CD4-positive, alpha-beta T cell treated with Interleukin-15 for 4 hours (primary cell): ENCODE measurements around the gene FMC1.
A peak's percentile ranks its signal among the peaks of the same experiment; 100 is the strongest.
"Not testable (repeated sequence)": the region's sequence is repeated elsewhere in the genome, so short reads cannot be mapped to it uniquely, and the experiment has no call there.

ENCODE experiments used
- DNase-seq: peaks from one replicate; pipeline ENCODE4 v3.0.0-alpha.2; 2020; ENCODE audit warnings: low spot score

FMC1 gene

GRCh38 chr7:139340037-139340807, 915 bp upstream of the FMC1 start:
- peak; percentile 99 for DNase-seq

GRCh38 chr7:139340808-139341057, 404 bp upstream of the FMC1 start:
- no peak for DNase-seq

DNA sequence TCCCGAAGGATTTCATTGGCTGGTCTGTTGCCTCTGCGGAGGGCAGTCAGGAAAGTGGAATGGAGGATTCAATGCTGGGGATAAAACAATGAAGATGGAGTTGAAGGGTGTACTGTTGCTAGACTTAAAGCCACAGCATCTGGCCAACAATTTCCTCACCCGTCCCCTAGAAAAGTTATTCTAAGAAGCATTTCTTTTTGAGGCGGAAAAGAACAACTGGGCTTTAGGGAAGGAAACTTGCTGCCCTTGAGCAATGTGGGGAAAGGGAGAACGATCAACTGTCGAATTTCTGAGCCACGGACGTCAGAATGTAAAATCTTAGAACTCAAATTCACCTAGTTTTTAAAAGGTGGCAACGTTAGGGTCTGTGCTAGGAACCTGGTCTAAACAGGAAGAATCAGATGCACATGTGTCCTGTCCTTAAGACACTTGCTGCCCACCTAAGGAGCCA, 664 bp downstream of the FMC1 start:
- no peak for DNase-seq

- no peak for DNase-seq
Measured at GRCh38 chr7:139345042-139345441, 3.9 kb downstream of the FMC1 start.

DNA sequence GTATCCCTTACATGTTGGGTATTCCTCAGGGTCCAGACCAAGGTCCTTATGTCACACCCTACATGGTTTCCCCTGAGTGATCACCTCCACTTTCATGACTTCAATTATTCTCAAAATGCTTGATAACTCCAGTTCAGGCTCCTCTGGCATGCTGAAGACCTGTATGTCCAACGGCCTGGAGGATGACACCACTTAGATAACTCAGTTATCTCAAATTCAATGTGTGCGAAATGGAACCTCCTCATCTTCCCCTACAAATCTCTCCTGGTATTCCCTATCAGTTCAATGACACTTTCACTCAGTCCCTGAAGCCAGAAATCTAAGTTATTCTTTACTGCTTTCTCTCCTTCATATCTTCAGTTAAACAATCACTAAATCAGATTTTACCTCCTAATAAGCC, 9.9 kb downstream of the FMC1 start:
- DNase-seq, result no peak

- no peak for DNase-seq
Measured at GRCh38 chr7:139354729-139355128, 13.6 kb downstream of the FMC1 start.

- no peak for DNase-seq
Measured at GRCh38 chr7:139355320-139355719, 14.2 kb downstream of the FMC1 start.

DNA sequence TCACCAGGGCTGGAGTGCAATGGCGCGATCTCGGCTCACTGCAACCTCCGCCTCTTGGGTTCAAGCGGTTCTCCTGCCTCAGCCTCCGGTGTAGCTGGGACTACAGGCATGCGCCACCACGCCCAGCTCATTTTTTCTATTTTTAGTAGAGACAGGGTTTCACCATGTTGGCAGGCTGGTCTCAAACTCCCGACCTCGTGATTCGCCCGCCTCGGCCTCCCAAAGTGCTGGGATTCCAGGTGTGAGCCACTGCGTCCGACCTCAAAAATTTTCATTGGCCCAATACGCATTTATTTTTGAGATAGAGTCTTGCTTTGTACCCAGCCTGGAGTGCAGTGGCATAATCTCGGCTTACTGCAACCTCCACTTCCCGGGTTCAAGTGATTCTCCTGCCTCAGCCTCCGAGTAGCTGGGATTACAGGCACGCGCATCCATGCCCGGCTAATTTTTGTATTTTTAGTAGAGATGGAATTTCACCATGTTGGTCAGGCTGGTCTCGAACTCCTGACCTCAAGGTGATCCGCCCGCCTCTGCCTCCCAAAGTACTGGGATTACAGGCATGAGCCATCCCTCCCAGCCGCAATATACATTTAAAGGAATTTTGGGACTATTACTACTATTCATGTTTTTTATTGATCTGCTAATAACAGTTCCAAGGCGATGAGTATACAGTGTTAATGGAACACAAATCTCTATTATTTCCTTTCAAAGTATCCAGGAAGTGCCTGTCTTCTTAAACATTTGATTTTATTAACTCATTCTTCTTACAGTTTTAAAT, 16.8 kb downstream of the FMC1 start:
- not testable (repeated sequence) for DNase-seq

DNA sequence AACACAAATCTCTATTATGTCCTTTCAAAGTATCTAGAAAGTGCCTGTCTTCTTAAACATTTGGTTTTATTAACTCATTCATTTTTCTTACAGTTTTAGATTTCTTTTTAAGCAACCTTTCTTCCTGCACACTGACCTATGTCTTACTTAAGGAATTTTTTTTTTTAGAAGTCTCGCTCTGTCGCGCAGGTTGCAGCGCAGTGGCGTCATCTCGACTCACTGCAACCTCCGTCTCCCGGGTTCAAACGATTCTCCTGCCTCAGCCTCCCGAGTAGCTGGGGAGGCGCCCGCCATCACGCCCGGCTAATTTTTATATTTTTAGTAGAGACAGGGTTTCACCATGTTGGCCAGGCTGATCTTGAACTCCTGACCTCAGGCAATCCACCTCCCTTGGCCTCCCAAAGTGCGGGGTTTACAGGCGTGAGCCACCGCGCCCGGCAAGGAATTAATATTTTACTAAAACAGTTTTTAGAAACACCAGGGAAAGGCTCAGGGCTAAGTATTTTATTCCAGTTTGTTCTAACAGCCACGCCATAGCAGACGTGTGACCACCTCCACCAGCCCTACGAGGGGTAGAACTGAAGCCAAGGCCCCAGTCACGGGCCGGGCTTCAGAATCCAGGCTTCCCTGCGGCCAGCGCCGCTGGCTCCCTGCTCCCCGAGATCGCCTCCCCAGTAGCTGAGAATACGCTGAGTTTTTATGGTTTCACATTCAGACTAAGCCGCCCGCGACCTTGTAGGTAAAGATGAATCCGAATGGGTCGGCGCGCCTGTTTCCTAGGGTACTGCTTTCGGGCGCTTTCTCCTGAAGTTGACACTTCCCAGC, 17.6 kb downstream of the FMC1 start:
- peak; percentile 22 for DNase-seq

DNA sequence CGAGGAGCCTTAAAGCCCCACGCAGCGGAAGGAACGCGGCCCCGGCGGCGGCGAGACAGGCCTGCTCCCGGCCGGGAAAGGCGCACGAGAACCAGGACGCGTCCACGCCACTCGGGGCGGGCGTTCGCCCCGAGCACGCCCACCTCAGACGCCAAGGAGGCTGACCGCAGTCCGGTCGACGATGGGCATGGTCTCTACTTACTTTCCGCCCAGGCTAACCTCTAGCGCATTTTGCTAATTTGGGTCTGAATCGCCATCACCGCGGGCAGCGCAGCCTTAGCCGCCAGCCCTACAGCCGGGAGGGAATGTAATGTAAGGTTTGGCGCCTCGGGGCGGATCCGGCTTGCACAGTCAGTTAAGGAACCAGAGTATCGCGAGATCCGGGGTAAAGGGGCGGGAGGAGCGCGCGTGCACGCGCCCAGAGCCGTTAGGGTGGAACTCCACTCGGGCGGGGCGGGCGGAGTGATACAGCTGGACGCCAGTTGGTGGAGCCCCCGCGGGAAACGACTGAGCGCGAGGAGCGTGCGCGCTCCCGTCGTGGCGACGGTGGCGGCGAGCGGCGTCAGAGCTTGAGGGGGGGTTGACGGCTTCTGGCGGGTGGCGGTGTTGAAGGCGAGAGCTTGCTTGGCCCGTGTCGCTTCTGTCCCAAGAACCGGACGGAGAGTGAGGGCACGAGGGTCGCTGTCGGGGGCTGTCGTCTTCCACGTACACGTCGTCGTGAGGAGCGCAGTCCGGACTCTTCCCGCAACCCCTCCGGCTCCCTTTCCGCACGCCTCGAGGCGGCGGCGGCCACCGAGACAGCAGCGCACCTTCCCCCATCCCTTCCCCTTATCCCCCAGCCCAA, 18.5 kb downstream of the FMC1 start, which contains the start of gene LUC7L2:
LUC7L2 (plus strand) TSS at position 529 of the 844 bp plus-strand sequence. CDS start 368 bp downstream, outside the sequence.
- peak; percentile 99 for DNase-seq

DNA sequence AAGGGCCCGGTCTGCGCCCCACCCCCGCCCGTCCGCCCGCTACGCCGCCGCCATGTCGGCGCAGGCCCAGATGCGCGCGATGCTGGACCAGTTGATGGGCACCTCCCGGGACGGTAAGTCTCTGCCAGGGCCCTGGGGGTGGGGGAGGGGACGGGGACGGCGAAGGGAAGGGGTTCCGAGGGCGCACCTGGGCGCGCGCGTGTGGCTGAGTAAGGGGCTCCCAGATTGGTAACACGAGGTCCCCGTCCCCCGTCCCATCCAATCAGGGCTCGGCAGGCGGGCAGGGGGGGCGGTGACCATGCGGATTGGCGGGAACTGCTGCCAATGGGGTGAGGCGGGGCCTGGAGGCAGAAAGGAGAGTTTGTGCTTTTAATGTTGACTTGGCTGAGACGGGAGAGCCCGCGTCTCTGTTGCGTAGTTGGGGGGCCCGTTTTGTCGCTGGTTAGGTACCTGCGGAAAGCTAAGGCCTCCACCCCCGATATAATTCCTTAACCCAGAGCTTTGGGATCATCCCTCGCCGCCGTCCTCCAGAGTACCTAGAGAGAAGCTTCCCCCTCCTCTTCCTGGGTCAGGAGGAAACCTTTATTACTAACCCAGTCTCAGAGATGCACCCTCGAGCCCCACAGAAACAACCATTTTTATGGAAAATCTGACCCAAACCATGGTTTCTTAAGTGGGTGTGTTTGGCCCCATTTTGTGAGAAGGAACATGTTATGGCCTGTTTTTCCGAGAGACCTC, 19.2 kb downstream of the FMC1 start:
- peak; percentile 97 for DNase-seq

- DNase-seq, result no peak
Measured at GRCh38 chr7:139360948-139361307, 19.8 kb downstream of the FMC1 start.

- DNase-seq, result no peak
Measured at GRCh38 chr7:139361523-139361922, 20.4 kb downstream of the FMC1 start.

DNA sequence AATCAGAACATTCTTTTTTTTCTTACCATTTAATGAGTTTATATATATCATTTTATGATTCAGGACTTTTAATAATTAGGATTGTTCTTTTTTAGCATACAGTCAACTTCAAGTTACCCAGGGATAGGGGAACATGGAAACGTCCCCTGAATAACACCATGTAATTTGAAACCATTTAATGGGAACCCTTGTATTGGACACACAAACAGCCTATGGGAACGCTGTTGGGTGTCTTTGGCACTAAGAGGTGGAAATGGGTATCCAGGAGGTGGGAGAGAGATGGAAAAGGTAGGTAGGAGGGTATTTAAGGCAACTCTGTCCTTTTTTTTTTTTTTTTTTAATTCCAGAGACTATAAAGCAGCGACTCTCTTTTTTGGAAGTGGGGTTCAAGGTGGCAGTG, 21.2 kb downstream of the FMC1 start:
- no peak for DNase-seq

GRCh38 chr7:139362981-139363380, 21.8 kb downstream of the FMC1 start:
- no peak for DNase-seq

DNA sequence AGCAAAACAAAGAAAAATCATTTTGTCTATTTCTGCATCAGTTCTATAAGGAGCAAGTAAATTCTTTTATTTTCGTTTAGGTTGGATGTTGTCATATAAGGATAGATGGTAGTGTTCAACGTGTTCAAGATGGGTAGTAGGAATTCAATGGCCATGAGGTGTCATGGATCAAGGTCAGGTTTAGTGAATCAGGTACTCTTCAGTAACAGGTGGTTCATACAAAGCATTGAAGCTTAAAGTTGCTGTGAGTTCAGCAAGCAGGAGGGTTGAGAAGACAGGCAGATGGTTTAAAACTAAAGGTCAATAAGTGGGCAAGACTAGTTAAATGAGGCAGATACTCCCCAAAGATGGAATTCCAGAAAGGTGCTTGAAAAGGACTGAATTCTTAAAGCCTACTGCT, 24.2 kb downstream of the FMC1 start:
- DNase-seq, result no peak

DNA sequence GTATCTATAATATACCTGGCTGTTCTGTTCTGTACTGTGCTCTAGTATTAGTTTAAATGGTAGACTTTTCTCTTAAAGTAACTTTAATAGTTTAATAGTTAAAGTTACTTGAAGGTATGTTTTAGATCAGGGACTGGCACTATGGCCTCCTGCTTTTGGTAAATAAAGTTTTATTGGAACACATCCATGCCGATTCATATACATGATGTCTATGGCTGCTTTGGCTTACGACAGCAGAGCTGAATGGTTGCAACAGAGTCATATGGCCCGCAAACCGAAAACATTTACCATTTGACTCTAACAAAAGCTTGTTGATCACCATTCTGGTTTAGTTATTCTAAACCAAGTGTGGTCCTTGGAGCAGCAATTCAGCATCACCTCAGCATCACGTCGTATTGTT, 25.3 kb downstream of the FMC1 start:
- no peak for DNase-seq

- DNase-seq, result no peak
Measured at GRCh38 chr7:139367438-139368155, 26.5 kb downstream of the FMC1 start.

DNA sequence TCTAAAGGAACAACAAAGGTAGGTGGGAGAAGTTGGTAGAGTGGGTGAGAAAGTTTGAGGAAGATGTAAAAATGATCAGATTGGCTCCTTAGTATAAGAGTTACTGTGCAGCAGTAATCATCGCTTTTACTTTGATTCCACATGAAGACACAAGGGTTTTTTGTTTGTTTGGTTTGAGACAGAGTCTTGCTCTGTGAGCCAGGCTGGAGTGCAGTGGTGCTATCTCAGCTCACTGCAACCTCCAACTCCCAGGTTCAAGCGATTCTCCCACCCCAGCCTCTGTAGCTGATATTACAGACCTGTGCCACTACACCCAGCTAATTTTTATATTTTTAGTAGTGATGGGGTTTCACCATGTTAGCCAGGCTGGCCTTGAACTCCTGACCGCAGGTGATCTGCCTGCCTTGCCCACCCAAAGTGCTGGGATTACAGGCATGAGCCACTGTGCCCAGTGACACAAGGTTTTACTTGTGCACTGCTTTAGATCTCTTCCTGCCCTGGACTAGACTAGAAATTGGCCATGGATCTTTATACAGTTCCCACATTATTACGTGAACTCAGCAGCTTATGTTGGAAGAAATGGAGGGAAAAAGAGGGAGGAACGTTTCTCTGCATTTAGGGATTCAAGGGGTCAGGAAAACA, 29.3 kb downstream of the FMC1 start:
- no peak for DNase-seq

DNA sequence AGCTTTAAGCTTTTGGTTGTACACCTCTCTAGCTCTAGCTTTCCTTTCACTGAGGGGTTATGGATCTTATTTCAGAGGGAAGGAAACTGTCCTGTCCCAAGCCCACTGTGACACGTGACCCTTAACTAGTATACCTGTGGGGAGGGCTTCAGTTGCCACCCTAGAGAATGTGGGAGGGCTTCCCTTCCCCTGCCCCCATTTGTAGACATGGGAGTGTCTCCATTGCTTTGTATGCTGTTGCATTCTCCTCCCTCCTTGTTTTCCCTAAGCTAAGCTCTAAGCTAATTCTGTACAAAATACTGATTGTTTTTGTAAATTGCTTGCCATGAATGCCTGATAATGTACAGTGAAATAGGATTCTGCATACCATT, 29.8 kb downstream of the FMC1 start:
- no peak for DNase-seq
